H9 (cell line): ENCODE data around the gene EVI5. TPM values are rescaled to one million over a fixed set of nuclear protein-coding genes. Genes with fewer than 3 reads are reported as not detected.

ENCODE experiments used
- DNase-seq: peaks from one replicate; pipeline ENCODE4 v3.0.0-alpha.2; 2017
- H2AFZ ChIP-seq: one replicate; pipeline ENCODE4 v1.6.1; 2013; ENCODE audit warnings: mild to moderate bottlenecking, low read length, control low read depth, moderate library complexity
- H2AK5ac ChIP-seq: 2 replicates; pipeline ENCODE4 v1.6.1; 2013; ENCODE audit warnings: low read length, control low read depth, mixed read lengths; ENCODE audit not compliant: insufficient read length
- H2BK120ac ChIP-seq: one replicate; pipeline ENCODE4 v1.6.1; 2013; ENCODE audit warnings: low read depth, mild to moderate bottlenecking, low read length, control low read depth, inconsistent platforms; ENCODE audit not compliant: poor library complexity, severe bottlenecking
- H2BK12ac ChIP-seq: 2 replicates; pipeline ENCODE4 v1.6.1; 2013; ENCODE audit warnings: low read length, control low read depth, mixed read lengths, low read depth; ENCODE audit not compliant: insufficient read length
- H2BK15ac ChIP-seq: 2 replicates; pipeline ENCODE4 v1.6.1; 2013; ENCODE audit warnings: low read depth, low read length, control low read depth
- H2BK20ac ChIP-seq: one replicate; pipeline ENCODE4 v1.6.1; 2013; ENCODE audit warnings: low read depth, mild to moderate bottlenecking, low read length, control low read depth, inconsistent platforms; ENCODE audit not compliant: poor library complexity, severe bottlenecking
- H2BK5ac ChIP-seq: 2 replicates; pipeline ENCODE4 v1.6.1; 2013; ENCODE audit warnings: low read length, control low read depth, mixed read lengths; ENCODE audit not compliant: insufficient read length
- H3K14ac ChIP-seq: 2 replicates; pipeline ENCODE4 v1.6.1; 2013; ENCODE audit warnings: low read length, control low read depth; ENCODE audit not compliant: insufficient read depth
- H3K18ac ChIP-seq: 2 replicates; pipeline ENCODE4 v1.6.1; 2013; ENCODE audit warnings: low read depth, mild to moderate bottlenecking, mixed read lengths, low read length, control low read depth; ENCODE audit not compliant: insufficient read length
- H3K23ac ChIP-seq: 2 replicates; pipeline ENCODE4 v1.6.1; 2013; ENCODE audit warnings: low read length, control low read depth, mixed read lengths, low read depth; ENCODE audit not compliant: insufficient read length
- H3K23me2 ChIP-seq: 2 replicates; pipeline ENCODE4 v1.6.1; 2013; ENCODE audit warnings: low read depth, mild to moderate bottlenecking, mixed read lengths, low read length, control low read depth; ENCODE audit not compliant: insufficient read length, poor library complexity, severe bottlenecking
- H3K27ac ChIP-seq: 2 replicates; pipeline ENCODE4 v1.5.1; 2013; ENCODE audit warnings: low read length, control low read depth, mixed read lengths, low read depth; ENCODE audit not compliant: insufficient read length
- H3K27me3 ChIP-seq: 2 replicates; pipeline ENCODE4 v1.6.1; 2013; ENCODE audit warnings: low read length, control low read depth, inconsistent platforms; ENCODE audit not compliant: insufficient read depth
- H3K4ac ChIP-seq: 2 replicates; pipeline ENCODE4 v1.6.1; 2013; ENCODE audit warnings: low read depth, mild to moderate bottlenecking, control low read depth, inconsistent platforms, low read length, moderate library complexity
- H3K4me1 ChIP-seq: 2 replicates; pipeline ENCODE4 v1.6.1; 2013; ENCODE audit warnings: low read length, control low read depth, inconsistent platforms; ENCODE audit not compliant: insufficient read depth
- H3K4me2 ChIP-seq: 2 replicates; pipeline ENCODE4 v1.6.1; 2013; ENCODE audit warnings: low read length, control low read depth, mixed read lengths; ENCODE audit not compliant: insufficient read length, insufficient read depth
- H3K56ac ChIP-seq: 2 replicates; pipeline ENCODE4 v1.6.1; 2013; ENCODE audit warnings: low read depth, mild to moderate bottlenecking, mixed read lengths, low read length, control low read depth; ENCODE audit not compliant: insufficient read length
- H3K79me1 ChIP-seq: 2 replicates; pipeline ENCODE4 v1.6.1; 2013; ENCODE audit warnings: low read depth, mild to moderate bottlenecking, moderate library complexity, low read length, control low read depth, inconsistent platforms; ENCODE audit not compliant: insufficient read depth, poor library complexity, severe bottlenecking
- H3K79me2 ChIP-seq: 2 replicates; pipeline ENCODE4 v1.6.1; 2013; ENCODE audit warnings: low read length, control low read depth, inconsistent platforms; ENCODE audit not compliant: insufficient read depth
- H3K9ac ChIP-seq: 2 replicates; pipeline ENCODE4 v1.6.1; 2013; ENCODE audit warnings: low read length, control low read depth, mixed read lengths; ENCODE audit not compliant: insufficient read length; ENCODE audit errors: extremely low read depth
- H3K9me3 ChIP-seq: one replicate; pipeline ENCODE4 v1.6.1; 2013; ENCODE audit warnings: low read depth, low read length, inconsistent platforms; ENCODE audit not compliant: control insufficient read depth
- H3T11ph ChIP-seq: one replicate; pipeline ENCODE4 v1.6.1; 2013; ENCODE audit warnings: mild to moderate bottlenecking, low read length, control low read depth, inconsistent platforms
- H4K20me1 ChIP-seq: one replicate; pipeline ENCODE4 v1.6.1; 2013; ENCODE audit not compliant: control insufficient read depth, insufficient read length, insufficient read depth
- H4K5ac ChIP-seq: 2 replicates; pipeline ENCODE4 v1.6.1; 2013; ENCODE audit warnings: low read depth, mild to moderate bottlenecking, mixed read lengths, low read length, control low read depth; ENCODE audit not compliant: insufficient read length
- H4K8ac ChIP-seq: replicated peaks from 2 replicates; pipeline ENCODE4 v1.6.1; 2013; ENCODE audit warnings: low read length, control low read depth, mixed read lengths, low read depth; ENCODE audit not compliant: insufficient read length
- H4K91ac ChIP-seq: 2 replicates; pipeline ENCODE4 v1.6.1; 2013; ENCODE audit warnings: low read depth, mild to moderate bottlenecking, moderate library complexity, mixed read lengths, low read length, control low read depth; ENCODE audit not compliant: insufficient read length
- H3K27ac Mint-ChIP-seq, 3 experiments: 2 replicates in 2 of 3; 3 replicates in 1 of 3; pipeline ENCODE4 v1.8.0; 2020 to 2021; ENCODE audit warnings: mixed read lengths in 3 of 3, mild to moderate bottlenecking in 1 of 3, moderate library complexity in 1 of 3
- H3K27me3 Mint-ChIP-seq: 2 replicates; pipeline ENCODE4 v1.8.0; 2021; ENCODE audit warnings: low read depth, mild to moderate bottlenecking, moderate library complexity, mixed read lengths
- H3K36me3 Mint-ChIP-seq, 3 experiments: 2 replicates in 2 of 3; 3 replicates in 1 of 3; pipeline ENCODE4 v1.8.0; 2020 to 2021; ENCODE audit warnings: low read depth in 3 of 3, mixed read lengths in 3 of 3; ENCODE audit not compliant: insufficient read depth in 1 of 3
- H3K4me1 Mint-ChIP-seq, 2 experiments: 2 replicates each; pipeline ENCODE4 v1.8.0; 2020; ENCODE audit warnings: mixed read lengths in 2 of 2
- H3K4me3 Mint-ChIP-seq, 2 experiments: 2 replicates in 1 of 2; 3 replicates in 1 of 2; pipeline ENCODE4 v1.8.0; 2020 to 2021; ENCODE audit warnings: mild to moderate bottlenecking in 2 of 2, mixed read lengths in 2 of 2, moderate library complexity in 1 of 2
- H3K9me3 Mint-ChIP-seq, 2 experiments: 2 replicates in 1 of 2; 3 replicates in 1 of 2; pipeline ENCODE4 v1.8.0; 2020; ENCODE audit warnings: mild to moderate bottlenecking in 2 of 2, mixed read lengths in 2 of 2, moderate library complexity in 1 of 2
- CTCF ChIP-seq: fragments of 200-600 bp; sonication (generic); conservative IDR thresholded peaks from 3 replicates; pipeline ENCODE4 v1.8.0; 2021; ENCODE audit warnings: antibody characterized with exemption, mild to moderate bottlenecking
- WGBS: extraction: QIAGEN DNeasy Blood & Tissue Kit; methylation state at CpG from one replicate; pipeline ENCODE4 v1.1.7; 2013; ENCODE audit warnings: missing lambda C conversion rate, low lambda C conversion rate, mixed read lengths; ENCODE audit not compliant: insufficient read length; ENCODE audit errors: extremely low coverage; 5-methylcytosine and 5-hydroxymethylcytosine counted together
- total RNA-seq: library from RNA; stranded (reverse); gene quantifications from 2 replicates; pipeline ENCODE4 v1.2.1, GENCODE V29; 2021

Gene EVI5
- total RNA-seq, 1 experiment from 2014 or later = 9.7 TPM

- H3K18ac ChIP-seq = no peak overlapping the region
- no peaks in the 10 kb centered on the region for H3K9me3 Mint-ChIP-seq
- H2BK20ac ChIP-seq = no peak overlapping the region
- H3K14ac ChIP-seq = no peak overlapping the region
- no peaks in the 10 kb centered on the region for H3K79me1 ChIP-seq
- H3T11ph ChIP-seq = no peak overlapping the region
- no peak overlapping the region for H3K56ac ChIP-seq
- no peaks in the 10 kb centered on the region for H4K20me1 ChIP-seq
- no peak overlapping the region for H3K9ac ChIP-seq
- H3K79me2 ChIP-seq = no peaks in the 10 kb centered on the region
- H3K4me1 ChIP-seq = no peaks in the 10 kb centered on the region
- no peaks in the 10 kb centered on the region for H3K27me3 Mint-ChIP-seq
- no peaks in the 10 kb centered on the region for H3K23me2 ChIP-seq
- H4K8ac ChIP-seq = no peak overlapping the region
- H3K27ac ChIP-seq = no peak overlapping the region
- TF ChIP-seq CTCF = no peak
- H3K4me1 Mint-ChIP-seq = no peaks in the 10 kb centered on the region
- H3K9me3 ChIP-seq = no peaks in the 10 kb centered on the region
- DNase-seq = no peak
- H4K5ac ChIP-seq = no peak overlapping the region
- no CpG with 5 or more reads among the region's 3 CpGs for WGBS
- no peak overlapping the region for H4K91ac ChIP-seq
- no peak overlapping the region for H2AFZ ChIP-seq
- no peak overlapping the region for H2BK120ac ChIP-seq
- no peak overlapping the region for H3K4ac ChIP-seq
- H3K27ac Mint-ChIP-seq = no peak overlapping the region
- H2BK5ac ChIP-seq = no peak overlapping the region
- no peaks in the 10 kb centered on the region for H3K27me3 ChIP-seq
- H3K4me2 ChIP-seq = no peak overlapping the region
- H3K36me3 Mint-ChIP-seq = no peaks in the 10 kb centered on the region
- no peak overlapping the region for H3K23ac ChIP-seq
- H2BK15ac ChIP-seq = no peak overlapping the region
- H2AK5ac ChIP-seq = no peak overlapping the region
- no peak overlapping the region for H2BK12ac ChIP-seq
- H3K4me3 Mint-ChIP-seq = no peak overlapping the region
Measured at GRCh38 chr1:92820551-92820950, 35.6 kb upstream of the EVI5 start.
